ENCODE measurements around the gene HNRNPC. TPM values are rescaled to one million over a fixed set of nuclear protein-coding genes. Genes with fewer than 3 reads are reported as not detected.
"Not testable (repeated sequence)": the region's sequence is repeated elsewhere in the genome, so short reads cannot be mapped to it uniquely, and the experiment has no call there.

Gene HNRNPC
- total RNA-seq, 1 donor from 2014 or later: 424 TPM

DNA sequence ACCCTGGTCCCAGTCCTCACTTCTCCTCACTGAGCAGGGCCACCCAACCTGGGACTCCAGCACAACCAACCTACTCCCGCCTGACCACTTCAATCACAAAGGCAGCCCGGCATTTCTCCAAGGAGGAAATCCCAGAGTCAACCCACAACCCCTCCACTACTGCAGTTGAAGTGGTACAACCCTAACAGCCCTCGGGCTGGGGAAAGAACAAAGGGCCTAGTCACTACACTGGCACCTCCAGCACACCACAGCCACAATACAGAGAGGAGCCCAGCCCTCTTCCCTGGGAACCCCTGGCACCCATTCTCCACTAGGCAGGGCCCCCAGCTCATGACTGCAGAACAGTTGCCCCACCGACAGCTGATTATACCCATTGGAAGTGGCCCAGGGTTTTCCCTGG is 99.7 kb downstream of the HNRNPC start:
- H3K27me3 Mint-ChIP-seq (ENCODE audit: unreplicated experiment): peaks cover 37% of the 10 kb centered on the region
- peaks cover 17% of the 10 kb centered on the region for H3K9me3 Mint-ChIP-seq (ENCODE audit: unreplicated experiment)
- peaks cover 6% of the 10 kb centered on the region for H3K4me1 Mint-ChIP-seq (ENCODE audit: unreplicated experiment)
- DNase-seq (ENCODE audit: extremely low spot score, unreplicated experiment): no peak
- H3K36me3 Mint-ChIP-seq (ENCODE audit: unreplicated experiment): peaks cover 3% of the 10 kb centered on the region
- TF ChIP-seq, protein P1, sequence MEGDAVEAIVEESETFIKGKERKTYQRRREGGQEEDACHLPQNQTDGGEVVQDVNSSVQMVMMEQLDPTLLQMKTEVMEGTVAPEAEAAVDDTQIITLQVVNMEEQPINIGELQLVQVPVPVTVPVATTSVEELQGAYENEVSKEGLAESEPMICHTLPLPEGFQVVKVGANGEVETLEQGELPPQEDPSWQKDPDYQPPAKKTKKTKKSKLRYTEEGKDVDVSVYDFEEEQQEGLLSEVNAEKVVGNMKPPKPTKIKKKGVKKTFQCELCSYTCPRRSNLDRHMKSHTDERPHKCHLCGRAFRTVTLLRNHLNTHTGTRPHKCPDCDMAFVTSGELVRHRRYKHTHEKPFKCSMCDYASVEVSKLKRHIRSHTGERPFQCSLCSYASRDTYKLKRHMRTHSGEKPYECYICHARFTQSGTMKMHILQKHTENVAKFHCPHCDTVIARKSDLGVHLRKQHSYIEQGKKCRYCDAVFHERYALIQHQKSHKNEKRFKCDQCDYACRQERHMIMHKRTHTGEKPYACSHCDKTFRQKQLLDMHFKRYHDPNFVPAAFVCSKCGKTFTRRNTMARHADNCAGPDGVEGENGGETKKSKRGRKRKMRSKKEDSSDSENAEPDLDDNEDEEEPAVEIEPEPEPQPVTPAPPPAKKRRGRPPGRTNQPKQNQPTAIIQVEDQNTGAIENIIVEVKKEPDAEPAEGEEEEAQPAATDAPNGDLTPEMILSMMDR (IDR thresholded peaks at IDR 0.05): no peak
- no peak overlapping the region for H3K27ac Mint-ChIP-seq (ENCODE audit: unreplicated experiment)
- no peak overlapping the region for H3K4me3 Mint-ChIP-seq (ENCODE audit: unreplicated experiment)

DNA sequence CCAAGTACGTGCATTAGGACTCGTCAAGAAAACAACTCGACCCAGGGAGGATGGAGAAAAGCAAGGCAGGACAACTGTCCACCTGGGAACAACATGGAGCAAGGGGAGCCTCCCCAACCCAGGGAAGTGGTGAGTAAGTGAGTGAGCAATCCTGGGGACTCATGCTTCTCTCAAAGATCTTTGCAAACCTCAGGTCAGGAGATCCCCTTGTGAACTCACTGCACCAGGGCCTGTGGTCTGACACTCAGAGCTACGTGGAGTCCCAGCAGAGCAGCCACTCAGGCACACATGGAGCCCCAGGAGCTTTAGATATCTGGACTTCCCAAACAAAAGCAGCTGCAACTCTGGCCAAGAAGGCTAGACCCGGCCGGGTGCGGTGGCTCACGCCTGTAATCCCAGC is 101.2 kb downstream of the HNRNPC start:
- Mint-ChIP-seq H3K36me3 (ENCODE audit: unreplicated experiment) (no peaks in the 10 kb centered on the region), H3K4me3 (ENCODE audit: unreplicated experiment) (no peak overlapping the region), H3K27ac (ENCODE audit: unreplicated experiment) (no peak overlapping the region), H3K27me3 (ENCODE audit: unreplicated experiment) (peaks cover 33% of the 10 kb centered on the region), H3K9me3 (ENCODE audit: unreplicated experiment) (peaks cover 11% of the 10 kb centered on the region), H3K4me1 (ENCODE audit: unreplicated experiment) (peaks cover 6% of the 10 kb centered on the region)
- DNase-seq (ENCODE audit: extremely low spot score, unreplicated experiment): no peak
- TF ChIP-seq, protein P1 (IDR thresholded peaks at IDR 0.05): no peak

DNA sequence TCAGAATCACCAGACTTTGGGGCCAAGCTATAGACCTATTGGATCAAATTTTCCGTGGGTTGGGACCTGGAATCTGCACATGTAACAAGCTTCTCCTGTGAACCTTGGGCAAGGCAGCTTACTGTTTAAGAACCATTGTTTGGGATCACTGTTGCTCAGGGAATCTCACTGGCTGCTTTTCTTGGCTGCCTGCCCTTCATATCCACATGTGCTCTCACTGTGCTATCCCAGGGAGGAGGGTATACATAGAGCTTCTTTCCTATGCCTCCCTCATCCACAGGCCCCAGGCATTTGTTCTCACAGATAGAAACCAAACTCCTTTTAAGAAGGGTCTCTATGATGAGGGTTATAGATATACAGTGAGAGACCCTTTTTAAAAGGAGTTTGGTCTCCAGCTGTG is 103.6 kb downstream of the HNRNPC start:
- not testable (repeated sequence) for H3K9me3 Mint-ChIP-seq (ENCODE audit: unreplicated experiment); H3K4me1 Mint-ChIP-seq (ENCODE audit: unreplicated experiment); H3K36me3 Mint-ChIP-seq (ENCODE audit: unreplicated experiment); H3K27ac Mint-ChIP-seq (ENCODE audit: unreplicated experiment); H3K4me3 Mint-ChIP-seq (ENCODE audit: unreplicated experiment); DNase-seq (ENCODE audit: extremely low spot score, unreplicated experiment)
- H3K27me3 Mint-ChIP-seq (ENCODE audit: unreplicated experiment): peaks cover 40% of the 10 kb centered on the region

DNA sequence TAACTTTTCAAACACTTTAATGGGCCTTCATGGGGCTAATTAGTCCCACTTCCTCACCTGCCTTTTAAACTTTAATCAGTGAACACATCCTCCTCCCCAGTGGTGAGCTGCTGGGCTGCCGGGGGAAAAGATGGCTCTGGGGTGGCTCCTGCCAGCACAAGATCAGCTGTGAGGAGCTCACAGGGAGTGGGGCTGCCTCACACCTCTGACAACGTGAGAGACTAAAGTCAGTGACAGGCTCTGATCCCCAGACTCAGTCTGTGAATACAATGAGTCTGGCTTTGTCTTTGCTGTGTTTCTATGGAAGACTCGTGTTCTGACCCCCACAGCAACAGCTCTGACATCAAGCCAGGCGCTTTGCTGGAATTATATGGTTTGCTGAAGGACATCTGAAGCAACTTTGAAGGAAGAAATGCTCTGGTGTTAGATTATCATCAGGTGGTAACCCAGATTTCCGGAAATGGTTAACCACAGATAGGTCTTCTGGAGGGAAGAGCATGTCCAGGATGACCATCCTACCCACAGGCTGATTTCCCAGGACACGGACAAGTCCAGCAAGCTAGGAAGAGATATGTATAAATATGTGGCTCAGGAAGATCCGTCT is 104.1 kb downstream of the HNRNPC start:
- not testable (repeated sequence) for H3K9me3 Mint-ChIP-seq (ENCODE audit: unreplicated experiment); H3K4me1 Mint-ChIP-seq (ENCODE audit: unreplicated experiment); DNase-seq (ENCODE audit: extremely low spot score, unreplicated experiment); H3K4me3 Mint-ChIP-seq (ENCODE audit: unreplicated experiment); H3K36me3 Mint-ChIP-seq (ENCODE audit: unreplicated experiment); H3K27ac Mint-ChIP-seq (ENCODE audit: unreplicated experiment)
- H3K27me3 Mint-ChIP-seq (ENCODE audit: unreplicated experiment): peaks cover 46% of the 10 kb centered on the region

DNA sequence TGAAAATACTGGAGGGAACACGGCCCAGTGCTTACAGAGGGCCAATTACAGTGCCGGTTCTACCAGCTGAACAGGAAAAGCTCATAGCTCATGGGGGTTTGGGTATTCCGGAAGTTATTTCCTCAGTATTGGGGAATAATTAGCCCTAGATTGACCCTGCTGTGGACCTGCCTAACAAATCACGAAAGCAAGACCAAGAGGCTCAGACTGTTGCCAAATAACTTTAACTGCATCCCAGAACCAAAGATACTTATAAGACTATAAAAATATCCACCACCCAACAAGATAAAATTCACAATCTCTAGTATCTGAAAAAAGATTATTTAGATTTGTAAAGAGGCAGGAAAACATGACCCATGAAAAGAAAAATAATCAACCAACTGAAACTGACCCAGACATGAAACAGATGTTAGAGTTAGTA is 105.4 kb downstream of the HNRNPC start:
- no peak for DNase-seq (ENCODE audit: extremely low spot score, unreplicated experiment)
- Mint-ChIP-seq H3K9me3 (ENCODE audit: unreplicated experiment) (no peaks in the 10 kb centered on the region), H3K4me1 (ENCODE audit: unreplicated experiment) (peaks cover 6% of the 10 kb centered on the region), H3K27ac (ENCODE audit: unreplicated experiment) (no peak overlapping the region), H3K27me3 (ENCODE audit: unreplicated experiment) (peaks cover 47% of the 10 kb centered on the region), H3K36me3 (ENCODE audit: unreplicated experiment) (no peaks in the 10 kb centered on the region), H3K4me3 (ENCODE audit: unreplicated experiment) (no peak overlapping the region)
- TF ChIP-seq, protein P1 (IDR thresholded peaks at IDR 0.05): no peak

DNA sequence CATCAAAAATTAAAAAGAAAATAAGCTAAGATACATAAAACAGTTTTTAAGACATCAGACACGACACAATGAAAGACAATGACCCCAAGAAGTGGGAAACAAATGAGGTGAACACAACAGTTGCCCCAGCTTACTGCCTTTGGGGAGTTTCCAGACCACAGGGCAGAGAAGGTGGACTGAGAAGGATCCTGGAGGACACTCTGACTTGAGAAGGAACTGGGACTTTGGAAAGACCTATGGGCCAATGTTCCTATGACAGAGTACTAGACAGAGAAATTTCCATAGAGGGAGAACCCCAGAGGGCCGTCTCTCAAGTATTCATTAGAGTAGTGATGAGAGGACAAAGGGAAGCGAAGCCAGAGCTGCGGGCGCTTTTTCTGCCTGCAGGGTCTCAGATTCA is 107.2 kb downstream of the HNRNPC start:
- Mint-ChIP-seq H3K27me3 (ENCODE audit: unreplicated experiment) (peaks cover 52% of the 10 kb centered on the region), H3K36me3 (ENCODE audit: unreplicated experiment) (no peaks in the 10 kb centered on the region), H3K9me3 (ENCODE audit: unreplicated experiment) (no peaks in the 10 kb centered on the region), H3K27ac (ENCODE audit: unreplicated experiment) (no peak overlapping the region), H3K4me3 (ENCODE audit: unreplicated experiment) (no peak overlapping the region), H3K4me1 (ENCODE audit: unreplicated experiment) (peaks cover 11% of the 10 kb centered on the region)
- TF ChIP-seq, protein P1 (IDR thresholded peaks at IDR 0.05): no peak
- no peak for DNase-seq (ENCODE audit: extremely low spot score, unreplicated experiment)
